Ovary (tissue), 3 donors: ENCODE measurements around the gene FOXP1.

ENCODE experiments used
- EP300 ChIP-seq: sonication (generic); formaldehyde crosslinking; IDR thresholded peaks from one replicate; pipeline ENCODE4 v1.6.1; 2017; ENCODE audit warnings: antibody characterized with exemption
- TF ChIP-seq, protein P1 (sequence below), 3 donors: fragments of 450-650 bp in 2 of 3; fragments of 200-600 bp in 1 of 3; IDR thresholded peaks; one replicate each; pipeline versions ENCODE4 v1.5.1 to v1.8.0; 2016 to 2022; ENCODE audit warnings: antibody characterized with exemption in 3 of 3, mild to moderate bottlenecking in 1 of 3
- donor health status: DM: no; HTN: no; CAD: no.

DNA sequence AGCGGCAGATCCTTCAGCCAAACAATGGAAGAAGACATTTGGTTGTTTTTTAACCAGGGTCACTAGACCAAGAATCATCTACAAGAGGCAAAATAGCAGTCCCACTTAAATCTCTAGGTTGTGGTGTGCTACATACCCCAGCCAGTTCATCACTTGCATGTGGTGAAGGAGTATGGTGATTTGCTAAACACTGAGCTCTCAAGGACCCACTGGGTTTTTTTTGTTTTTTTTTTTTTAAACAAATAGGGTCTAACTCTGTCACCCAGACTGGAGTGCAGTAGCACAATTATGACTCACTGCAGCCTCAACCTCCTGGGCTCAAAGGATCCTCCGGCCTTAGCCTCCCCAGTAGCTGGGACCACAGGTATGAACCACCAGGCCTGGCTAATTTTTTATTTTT lies 508.0 kb downstream of the FOXP1 start:
- TF ChIP-seq, protein P1, sequence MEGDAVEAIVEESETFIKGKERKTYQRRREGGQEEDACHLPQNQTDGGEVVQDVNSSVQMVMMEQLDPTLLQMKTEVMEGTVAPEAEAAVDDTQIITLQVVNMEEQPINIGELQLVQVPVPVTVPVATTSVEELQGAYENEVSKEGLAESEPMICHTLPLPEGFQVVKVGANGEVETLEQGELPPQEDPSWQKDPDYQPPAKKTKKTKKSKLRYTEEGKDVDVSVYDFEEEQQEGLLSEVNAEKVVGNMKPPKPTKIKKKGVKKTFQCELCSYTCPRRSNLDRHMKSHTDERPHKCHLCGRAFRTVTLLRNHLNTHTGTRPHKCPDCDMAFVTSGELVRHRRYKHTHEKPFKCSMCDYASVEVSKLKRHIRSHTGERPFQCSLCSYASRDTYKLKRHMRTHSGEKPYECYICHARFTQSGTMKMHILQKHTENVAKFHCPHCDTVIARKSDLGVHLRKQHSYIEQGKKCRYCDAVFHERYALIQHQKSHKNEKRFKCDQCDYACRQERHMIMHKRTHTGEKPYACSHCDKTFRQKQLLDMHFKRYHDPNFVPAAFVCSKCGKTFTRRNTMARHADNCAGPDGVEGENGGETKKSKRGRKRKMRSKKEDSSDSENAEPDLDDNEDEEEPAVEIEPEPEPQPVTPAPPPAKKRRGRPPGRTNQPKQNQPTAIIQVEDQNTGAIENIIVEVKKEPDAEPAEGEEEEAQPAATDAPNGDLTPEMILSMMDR (IDR thresholded peaks at IDR 0.05), result no peak
- TF ChIP-seq EP300, result no peak
